Measurements from ENCODE around the gene INAVA. TPM values are rescaled to one million over a fixed set of nuclear protein-coding genes. Genes with fewer than 3 reads are reported as not detected.
"Not testable (repeated sequence)": the region's sequence is repeated elsewhere in the genome, so short reads cannot be mapped to it uniquely, and the experiment has no call there.

INAVA gene
- total RNA-seq, 2 experiments from 2014 or later = 0.15 to 2.6 TPM

- Mint-ChIP-seq H3K27ac (no peak overlapping the region), H3K9me3 (ENCODE audit: low read depth) (no peaks in the 10 kb centered on the region), H3K4me1 (peaks cover 11% of the 10 kb centered on the region), H3K4me3 (no peak overlapping the region), H3K36me3 (no peaks in the 10 kb centered on the region), H3K27me3 (peaks cover 74% of the 10 kb centered on the region)
- DNase-seq (no peak), ATAC-seq (no peak)
- CTCF ChIA-PET = no interaction called here
Measured at GRCh38 chr1:200907611-200908097, 13.0 kb downstream of the INAVA start.

- Mint-ChIP-seq H3K27me3 (peaks cover 70% of the 10 kb centered on the region), H3K27ac (no peak overlapping the region)
- CTCF ChIA-PET = interaction anchor here (0.8 kb wide), 1 partner anchor 20 kb away, joined by 3 read pairs; no protein-coding TSS in a partner anchor
Measured at GRCh38 chr1:200908191-200908868, 13.6 kb downstream of the INAVA start.

GRCh38 chr1:200909071-200909470, 14.4 kb downstream of the INAVA start:
- DNase-seq = no peak
- Mint-ChIP-seq H3K27me3 (peaks cover 68% of the 10 kb centered on the region), H3K9me3 (ENCODE audit: low read depth) (no peaks in the 10 kb centered on the region), H3K36me3 (no peaks in the 10 kb centered on the region), H3K4me3 (no peak overlapping the region), H3K27ac (no peak overlapping the region), H3K4me1 (peaks cover 11% of the 10 kb centered on the region)
- no peak for ATAC-seq
- CTCF ChIA-PET = interaction anchor here (0.8 kb wide), 1 partner anchor 21 kb away, joined by 3 read pairs; no protein-coding TSS in a partner anchor

More at GRCh38 chr1:200908191-200908868, 13.6 kb downstream of the INAVA start:
- H3K36me3 Mint-ChIP-seq = no peaks in the 10 kb centered on the region
- ATAC-seq (no peak), DNase-seq (no peak)
- H3K4me3 Mint-ChIP-seq = no peak overlapping the region
- H3K9me3 Mint-ChIP-seq (ENCODE audit: low read depth) = no peaks in the 10 kb centered on the region
- H3K4me1 Mint-ChIP-seq = peaks cover 11% of the 10 kb centered on the region

DNA sequence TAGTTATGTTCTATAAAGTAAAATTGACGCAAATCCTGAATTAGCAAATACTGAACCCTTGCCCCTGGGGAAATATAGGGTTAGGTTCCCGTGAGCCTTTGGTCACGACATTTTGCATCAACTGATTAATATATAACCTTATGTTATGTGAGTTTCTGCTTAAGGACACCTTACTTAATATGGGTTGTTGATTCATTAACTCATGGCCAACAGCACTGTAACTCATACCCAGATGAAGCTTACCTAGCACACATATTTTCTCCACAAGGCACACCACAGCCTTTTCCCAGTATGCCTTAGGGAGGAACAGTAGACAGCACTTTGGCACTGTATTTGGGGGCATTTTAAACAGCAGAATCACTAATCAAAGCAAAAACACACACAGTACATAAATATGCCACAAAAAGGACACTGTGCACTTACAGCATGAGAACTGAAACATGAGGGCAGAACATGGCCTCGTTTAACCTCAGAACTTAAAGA, 15.1 kb downstream of the INAVA start:
- no peak overlapping the region for H3K27ac Mint-ChIP-seq
- H3K9me3 Mint-ChIP-seq (ENCODE audit: low read depth) = no peaks in the 10 kb centered on the region
- H3K4me1 Mint-ChIP-seq = peaks cover 11% of the 10 kb centered on the region
- no peak overlapping the region for H3K4me3 Mint-ChIP-seq
- ATAC-seq (no peak), DNase-seq (no peak)
- CTCF ChIA-PET = no interaction called here
- peaks cover 61% of the 10 kb centered on the region for H3K27me3 Mint-ChIP-seq
- H3K36me3 Mint-ChIP-seq = no peaks in the 10 kb centered on the region

GRCh38 chr1:200911361-200911760, 16.7 kb downstream of the INAVA start:
- DNase-seq (no peak), ATAC-seq (no peak)
- CTCF ChIA-PET = no interaction called here
- Mint-ChIP-seq H3K27ac (no peak overlapping the region), H3K4me1 (peaks cover 2% of the 10 kb centered on the region), H3K4me3 (no peak overlapping the region), H3K9me3 (ENCODE audit: low read depth) (no peaks in the 10 kb centered on the region), H3K36me3 (no peaks in the 10 kb centered on the region), H3K27me3 (peaks cover 53% of the 10 kb centered on the region)

DNA sequence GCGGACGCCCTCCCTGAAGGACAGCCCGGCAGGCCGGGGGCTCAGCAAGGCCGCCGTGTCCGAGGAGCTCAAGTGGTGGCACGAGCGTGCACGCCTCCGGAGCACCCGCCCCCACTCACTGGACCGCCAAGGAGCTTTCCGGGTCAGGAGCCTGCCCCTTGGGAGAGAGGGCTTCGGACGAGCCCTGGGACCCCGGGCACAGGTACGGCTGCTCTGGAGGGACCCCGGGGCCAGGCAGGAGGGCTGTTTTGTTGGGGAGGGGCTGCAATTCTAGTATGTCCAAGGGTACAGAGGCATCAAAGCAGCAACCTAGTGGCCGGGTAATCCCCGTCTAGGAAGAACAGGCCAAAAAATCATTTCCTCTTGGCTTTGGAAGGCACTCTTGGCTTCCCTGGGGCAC, 17.2 kb downstream of the INAVA start:
- H3K9me3 Mint-ChIP-seq (ENCODE audit: low read depth); H3K36me3 Mint-ChIP-seq; DNase-seq; H3K4me1 Mint-ChIP-seq; H3K4me3 Mint-ChIP-seq; H3K27ac Mint-ChIP-seq; ATAC-seq; CTCF ChIA-PET: not testable (repeated sequence)
- peaks cover 48% of the 10 kb centered on the region for H3K27me3 Mint-ChIP-seq

GRCh38 chr1:200912737-200913407, 18.2 kb downstream of the INAVA start:
- CTCF ChIA-PET = no interaction called here
- ATAC-seq = no peak
- DNase-seq = no peak
- Mint-ChIP-seq H3K9me3 (ENCODE audit: low read depth) (no peaks in the 10 kb centered on the region), H3K36me3 (no peaks in the 10 kb centered on the region), H3K27ac (no peak overlapping the region), H3K4me3 (no peak overlapping the region), H3K4me1 (no peaks in the 10 kb centered on the region), H3K27me3 (peaks cover 41% of the 10 kb centered on the region)

DNA sequence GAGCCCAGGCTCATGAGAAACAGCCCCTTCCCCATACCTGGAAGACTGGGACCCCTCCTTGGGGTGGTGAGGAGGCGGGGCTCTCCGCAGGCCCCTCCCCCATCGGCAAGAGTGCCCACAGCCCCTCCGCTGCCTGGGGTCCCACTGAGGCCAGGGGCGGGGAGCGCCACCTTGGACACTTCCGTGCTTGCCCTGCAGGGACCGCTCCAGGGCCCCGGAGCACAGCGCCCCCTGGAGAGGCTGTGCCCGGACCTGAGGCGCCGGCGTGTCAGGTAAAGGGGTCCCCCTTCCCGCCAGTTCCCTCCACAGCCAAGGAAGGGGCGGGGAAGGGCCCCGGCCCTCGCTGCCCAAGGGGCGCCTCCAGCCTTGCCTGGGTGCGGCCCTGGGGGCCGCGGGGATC, 21.5 kb downstream of the INAVA start:
- DNase-seq (no peak), ATAC-seq (no peak)
- Mint-ChIP-seq H3K27ac (no peak overlapping the region), H3K4me1 (no peaks in the 10 kb centered on the region), H3K9me3 (ENCODE audit: low read depth) (no peaks in the 10 kb centered on the region), H3K4me3 (no peak overlapping the region), H3K36me3 (no peaks in the 10 kb centered on the region), H3K27me3 (peaks cover 35% of the 10 kb centered on the region)
- CTCF ChIA-PET = no interaction called here

DNA sequence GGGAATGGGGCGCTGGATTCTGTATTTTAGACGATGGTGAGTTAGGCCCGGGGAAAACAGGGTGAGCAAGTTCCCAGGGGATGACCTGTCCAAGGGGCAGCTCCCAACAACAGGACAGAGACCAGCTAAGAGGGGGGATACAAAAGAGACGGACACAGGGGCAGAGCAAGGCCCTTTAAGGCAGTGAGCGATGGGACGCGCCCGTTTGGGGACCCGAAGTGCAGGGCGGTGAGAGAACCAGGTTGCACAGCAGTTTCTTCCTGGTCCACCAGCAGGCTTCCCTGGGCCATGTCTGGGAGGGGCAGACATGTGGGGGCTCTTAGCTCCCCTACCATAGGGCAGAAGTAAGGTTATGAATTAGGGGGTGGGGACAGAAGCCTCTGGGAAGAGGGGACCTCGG, 22.0 kb downstream of the INAVA start:
- Mint-ChIP-seq H3K9me3 (ENCODE audit: low read depth) (no peaks in the 10 kb centered on the region), H3K4me1 (no peaks in the 10 kb centered on the region), H3K27me3 (peaks cover 36% of the 10 kb centered on the region), H3K36me3 (no peaks in the 10 kb centered on the region), H3K27ac (no peak overlapping the region), H3K4me3 (no peak overlapping the region)
- CTCF ChIA-PET = no interaction called here
- DNase-seq (no peak), ATAC-seq (no peak)

GRCh38 chr1:200917291-200917817, 22.7 kb downstream of the INAVA start:
- no peak for ATAC-seq
- CTCF ChIA-PET = no interaction called here
- no peaks in the 10 kb centered on the region for H3K9me3 Mint-ChIP-seq (ENCODE audit: low read depth)

GRCh38 chr1:200918006-200918405, 23.3 kb downstream of the INAVA start:
- CTCF ChIA-PET = no interaction called here
- no peak for DNase-seq
- Mint-ChIP-seq H3K4me1 (no peaks in the 10 kb centered on the region), H3K4me3 (no peak overlapping the region), H3K36me3 (no peaks in the 10 kb centered on the region), H3K27ac (no peak overlapping the region), H3K27me3 (peaks cover 41% of the 10 kb centered on the region), H3K9me3 (ENCODE audit: low read depth) (no peaks in the 10 kb centered on the region)
- no peak for ATAC-seq

More at GRCh38 chr1:200917291-200917817, 22.7 kb downstream of the INAVA start:
- H3K4me3 Mint-ChIP-seq = no peak overlapping the region
- H3K36me3 Mint-ChIP-seq = no peaks in the 10 kb centered on the region
- no peaks in the 10 kb centered on the region for H3K4me1 Mint-ChIP-seq
- H3K27ac Mint-ChIP-seq = no peak overlapping the region
- DNase-seq = no peak
- H3K27me3 Mint-ChIP-seq = peaks cover 40% of the 10 kb centered on the region

GRCh38 chr1:200919386-200919785, 24.7 kb downstream of the INAVA start:
- H3K27ac Mint-ChIP-seq = no peak overlapping the region
- CTCF ChIA-PET = interaction anchor here (0.9 kb wide), 1 partner anchor 200 kb away, joined by 3 read pairs; no protein-coding TSS in a partner anchor
- DNase-seq = no peak
- no peaks in the 10 kb centered on the region for H3K36me3 Mint-ChIP-seq
- no peaks in the 10 kb centered on the region for H3K9me3 Mint-ChIP-seq (ENCODE audit: low read depth)
- H3K27me3 Mint-ChIP-seq = peaks cover 47% of the 10 kb centered on the region
- ATAC-seq = no peak
- H3K4me3 Mint-ChIP-seq = no peak overlapping the region
- H3K4me1 Mint-ChIP-seq = no peaks in the 10 kb centered on the region

DNA sequence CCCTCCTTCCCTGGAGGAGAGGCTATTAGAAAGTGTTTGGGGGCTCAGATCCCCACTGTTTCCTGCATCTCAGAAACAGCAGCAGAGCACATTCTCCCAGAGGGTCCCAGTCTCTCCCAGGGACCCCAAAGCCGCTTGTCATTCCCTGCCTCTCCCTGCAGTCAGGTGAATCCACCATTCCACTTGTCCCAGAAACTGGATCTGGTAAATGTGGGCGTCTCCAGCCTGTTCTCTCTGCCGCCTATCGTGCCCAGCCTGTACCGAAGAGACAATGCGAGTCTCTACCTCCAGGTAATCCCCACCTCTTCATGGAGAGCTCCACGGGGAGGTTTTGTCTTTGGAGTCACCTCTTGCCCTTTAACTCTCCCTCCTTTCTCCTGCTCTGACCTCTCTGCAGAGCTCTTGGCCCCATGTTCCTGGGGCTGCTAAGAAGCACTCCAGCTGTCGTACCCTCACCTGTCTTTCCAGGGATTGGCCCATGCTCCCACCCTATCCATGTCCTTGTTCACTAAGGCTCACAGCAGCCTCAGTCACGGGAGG, 26.9 kb downstream of the INAVA start:
- H3K27ac Mint-ChIP-seq = no peak overlapping the region
- DNase-seq (no peak), ATAC-seq (no peak)
- CTCF ChIA-PET = no interaction called here
- H3K9me3 Mint-ChIP-seq (ENCODE audit: low read depth) = no peaks in the 10 kb centered on the region
- no peaks in the 10 kb centered on the region for H3K36me3 Mint-ChIP-seq
- no peak overlapping the region for H3K4me3 Mint-ChIP-seq
- peaks cover 3% of the 10 kb centered on the region for H3K4me1 Mint-ChIP-seq
- peaks cover 49% of the 10 kb centered on the region for H3K27me3 Mint-ChIP-seq

All from activated CD8-positive, alpha-beta memory T cell treated with anti-CD3 and anti-CD28 coated beads, Interleukin-2, amount 10 ng/mL, durations not matched to agents 7 days and 5 days (primary cell).